Measurements from ENCODE around the gene NUP160. TPM values are rescaled to one million over a fixed set of nuclear protein-coding genes. Genes with fewer than 3 reads are reported as not detected.

Gene NUP160
- total RNA-seq, 1 experiment from 2014 or later: 89.9 TPM

DNA sequence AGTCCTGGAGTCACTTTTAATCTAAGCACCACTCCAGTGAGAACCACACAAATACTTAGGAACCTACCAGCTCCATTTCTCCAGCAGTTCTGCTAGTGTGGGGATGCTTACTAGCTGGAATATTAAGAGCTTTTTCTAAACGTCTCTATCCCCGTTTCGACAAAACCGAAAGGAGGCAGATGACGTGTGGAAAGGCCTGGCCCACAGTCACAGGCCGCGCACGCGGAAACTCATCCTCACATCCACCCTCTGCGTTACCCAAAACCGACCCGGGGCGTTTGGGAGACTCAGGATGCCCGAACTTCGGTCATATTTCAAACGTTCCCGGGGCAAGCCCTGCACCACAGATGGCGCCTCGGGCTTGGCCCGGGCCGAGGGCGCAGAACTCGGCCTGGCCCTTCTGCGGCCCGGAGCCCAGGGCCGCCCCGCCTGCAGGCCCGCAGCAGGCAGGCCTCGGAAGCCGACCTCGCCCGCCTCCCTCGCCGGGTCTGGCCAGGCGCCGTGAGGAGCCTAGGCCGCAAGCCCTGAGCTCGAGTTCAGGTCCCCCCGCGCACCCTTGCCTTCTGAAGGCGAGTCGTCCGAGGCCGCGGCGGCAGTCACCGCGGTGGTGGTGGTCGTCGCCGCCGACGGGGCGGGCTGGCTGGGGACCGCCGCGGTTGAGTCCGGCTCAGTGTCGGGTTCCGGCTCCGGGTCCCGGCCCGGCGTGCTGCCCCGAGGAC lies 81.5 kb downstream of the NUP160 start (continued):
- TF ChIP-seq ZNF138 (CRISPR knock-in tag; conservative IDR thresholded peaks at IDR 0.05): no peak
- TF ChIP-seq SOX15 (CRISPR knock-in tag; IDR thresholded peaks at IDR 0.05): no peak
- TF ChIP-seq, protein P1, sequence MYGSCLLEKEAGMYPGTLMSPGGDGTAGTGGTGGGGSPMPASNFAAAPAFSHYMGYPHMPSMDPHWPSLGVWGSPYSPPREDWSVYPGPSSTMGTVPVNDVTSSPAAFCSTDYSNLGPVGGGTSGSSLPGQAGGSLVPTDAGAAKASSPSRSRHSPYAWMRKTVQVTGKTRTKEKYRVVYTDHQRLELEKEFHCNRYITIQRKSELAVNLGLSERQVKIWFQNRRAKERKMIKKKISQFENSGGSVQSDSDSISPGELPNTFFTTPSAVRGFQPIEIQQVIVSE (CRISPR knock-in tag; IDR thresholded peaks at IDR 0.05; ENCODE audit: borderline replicate concordance): no peak
- TF ChIP-seq, protein P2, sequence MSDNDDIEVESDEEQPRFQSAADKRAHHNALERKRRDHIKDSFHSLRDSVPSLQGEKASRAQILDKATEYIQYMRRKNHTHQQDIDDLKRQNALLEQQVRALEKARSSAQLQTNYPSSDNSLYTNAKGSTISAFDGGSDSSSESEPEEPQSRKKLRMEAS (CRISPR knock-in tag; IDR thresholded peaks at IDR 0.05): no peak
- TF ChIP-seq, protein P3, sequence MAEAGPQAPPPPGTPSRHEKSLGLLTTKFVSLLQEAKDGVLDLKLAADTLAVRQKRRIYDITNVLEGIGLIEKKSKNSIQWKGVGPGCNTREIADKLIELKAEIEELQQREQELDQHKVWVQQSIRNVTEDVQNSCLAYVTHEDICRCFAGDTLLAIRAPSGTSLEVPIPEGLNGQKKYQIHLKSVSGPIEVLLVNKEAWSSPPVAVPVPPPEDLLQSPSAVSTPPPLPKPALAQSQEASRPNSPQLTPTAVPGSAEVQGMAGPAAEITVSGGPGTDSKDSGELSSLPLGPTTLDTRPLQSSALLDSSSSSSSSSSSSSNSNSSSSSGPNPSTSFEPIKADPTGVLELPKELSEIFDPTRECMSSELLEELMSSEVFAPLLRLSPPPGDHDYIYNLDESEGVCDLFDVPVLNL (CRISPR knock-in tag; IDR thresholded peaks at IDR 0.05; ENCODE audit: borderline replicate concordance, low read depth): peak; percentile 88
- TF ChIP-seq GABPB1 (CRISPR knock-in tag; IDR thresholded peaks at IDR 0.05): no peak
- no peak for TF ChIP-seq JAZF1 (CRISPR knock-in tag; IDR thresholded peaks at IDR 0.05)
- 0 out of 2 replicates have a peak, but pooled peaks have one; percentile 30 for TF ChIP-seq ETV6 (CRISPR knock-in tag; IDR thresholded peaks at IDR 0.05)
- no peak for TF ChIP-seq MYBL2 (CRISPR knock-in tag; IDR thresholded peaks at IDR 0.05)
- TF ChIP-seq ZNF219 (CRISPR knock-in tag; IDR thresholded peaks at IDR 0.05; ENCODE audit: borderline replicate concordance): peak; percentile 70; the same call in 1 of the 2 replicates
- no peak for TF ChIP-seq TEAD1 (CRISPR knock-in tag; IDR thresholded peaks at IDR 0.05)
- TF ChIP-seq OVOL2 (CRISPR knock-in tag; IDR thresholded peaks at IDR 0.05; ENCODE audit: borderline replicate concordance): no peak
- peak; percentile 70; the same call in 1 of the 2 replicates for TF ChIP-seq TP53 (CRISPR knock-in tag; IDR thresholded peaks at IDR 0.05)
- TF ChIP-seq, protein P4, sequence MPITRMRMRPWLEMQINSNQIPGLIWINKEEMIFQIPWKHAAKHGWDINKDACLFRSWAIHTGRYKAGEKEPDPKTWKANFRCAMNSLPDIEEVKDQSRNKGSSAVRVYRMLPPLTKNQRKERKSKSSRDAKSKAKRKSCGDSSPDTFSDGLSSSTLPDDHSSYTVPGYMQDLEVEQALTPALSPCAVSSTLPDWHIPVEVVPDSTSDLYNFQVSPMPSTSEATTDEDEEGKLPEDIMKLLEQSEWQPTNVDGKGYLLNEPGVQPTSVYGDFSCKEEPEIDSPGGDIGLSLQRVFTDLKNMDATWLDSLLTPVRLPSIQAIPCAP (CRISPR knock-in tag; IDR thresholded peaks at IDR 0.05): no peak; the same call in 1 of the 2 replicates
- no peak for TF ChIP-seq NFYB (CRISPR knock-in tag; conservative IDR thresholded peaks at IDR 0.05; ENCODE audit: low read depth)
- no peak for TF ChIP-seq MXD4 (CRISPR knock-in tag; IDR thresholded peaks at IDR 0.05; ENCODE audit: borderline replicate concordance)
- TF ChIP-seq, protein P5, sequence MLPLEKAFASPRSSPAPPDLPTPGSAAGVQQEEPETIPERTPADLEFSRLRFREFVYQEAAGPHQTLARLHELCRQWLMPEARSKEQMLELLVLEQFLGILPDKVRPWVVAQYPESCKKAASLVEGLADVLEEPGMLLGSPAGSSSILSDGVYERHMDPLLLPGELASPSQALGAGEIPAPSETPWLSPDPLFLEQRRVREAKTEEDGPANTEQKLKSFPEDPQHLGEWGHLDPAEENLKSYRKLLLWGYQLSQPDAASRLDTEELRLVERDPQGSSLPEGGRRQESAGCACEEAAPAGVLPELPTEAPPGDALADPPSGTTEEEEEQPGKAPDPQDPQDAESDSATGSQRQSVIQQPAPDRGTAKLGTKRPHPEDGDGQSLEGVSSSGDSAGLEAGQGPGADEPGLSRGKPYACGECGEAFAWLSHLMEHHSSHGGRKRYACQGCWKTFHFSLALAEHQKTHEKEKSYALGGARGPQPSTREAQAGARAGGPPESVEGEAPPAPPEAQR (CRISPR knock-in tag; IDR thresholded peaks at IDR 0.05): no peak
- TF ChIP-seq, protein P6, sequence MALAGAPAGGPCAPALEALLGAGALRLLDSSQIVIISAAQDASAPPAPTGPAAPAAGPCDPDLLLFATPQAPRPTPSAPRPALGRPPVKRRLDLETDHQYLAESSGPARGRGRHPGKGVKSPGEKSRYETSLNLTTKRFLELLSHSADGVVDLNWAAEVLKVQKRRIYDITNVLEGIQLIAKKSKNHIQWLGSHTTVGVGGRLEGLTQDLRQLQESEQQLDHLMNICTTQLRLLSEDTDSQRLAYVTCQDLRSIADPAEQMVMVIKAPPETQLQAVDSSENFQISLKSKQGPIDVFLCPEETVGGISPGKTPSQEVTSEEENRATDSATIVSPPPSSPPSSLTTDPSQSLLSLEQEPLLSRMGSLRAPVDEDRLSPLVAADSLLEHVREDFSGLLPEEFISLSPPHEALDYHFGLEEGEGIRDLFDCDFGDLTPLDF (CRISPR knock-in tag; IDR thresholded peaks at IDR 0.05): no peak
- no peak for TF ChIP-seq ZNF396 (CRISPR knock-in tag; IDR thresholded peaks at IDR 0.05; ENCODE audit: borderline replicate concordance)
- TF ChIP-seq, protein P7, sequence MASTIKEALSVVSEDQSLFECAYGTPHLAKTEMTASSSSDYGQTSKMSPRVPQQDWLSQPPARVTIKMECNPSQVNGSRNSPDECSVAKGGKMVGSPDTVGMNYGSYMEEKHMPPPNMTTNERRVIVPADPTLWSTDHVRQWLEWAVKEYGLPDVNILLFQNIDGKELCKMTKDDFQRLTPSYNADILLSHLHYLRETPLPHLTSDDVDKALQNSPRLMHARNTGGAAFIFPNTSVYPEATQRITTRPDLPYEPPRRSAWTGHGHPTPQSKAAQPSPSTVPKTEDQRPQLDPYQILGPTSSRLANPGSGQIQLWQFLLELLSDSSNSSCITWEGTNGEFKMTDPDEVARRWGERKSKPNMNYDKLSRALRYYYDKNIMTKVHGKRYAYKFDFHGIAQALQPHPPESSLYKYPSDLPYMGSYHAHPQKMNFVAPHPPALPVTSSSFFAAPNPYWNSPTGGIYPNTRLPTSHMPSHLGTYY (CRISPR knock-in tag; IDR thresholded peaks at IDR 0.05): no peak
- TF ChIP-seq, protein P8, sequence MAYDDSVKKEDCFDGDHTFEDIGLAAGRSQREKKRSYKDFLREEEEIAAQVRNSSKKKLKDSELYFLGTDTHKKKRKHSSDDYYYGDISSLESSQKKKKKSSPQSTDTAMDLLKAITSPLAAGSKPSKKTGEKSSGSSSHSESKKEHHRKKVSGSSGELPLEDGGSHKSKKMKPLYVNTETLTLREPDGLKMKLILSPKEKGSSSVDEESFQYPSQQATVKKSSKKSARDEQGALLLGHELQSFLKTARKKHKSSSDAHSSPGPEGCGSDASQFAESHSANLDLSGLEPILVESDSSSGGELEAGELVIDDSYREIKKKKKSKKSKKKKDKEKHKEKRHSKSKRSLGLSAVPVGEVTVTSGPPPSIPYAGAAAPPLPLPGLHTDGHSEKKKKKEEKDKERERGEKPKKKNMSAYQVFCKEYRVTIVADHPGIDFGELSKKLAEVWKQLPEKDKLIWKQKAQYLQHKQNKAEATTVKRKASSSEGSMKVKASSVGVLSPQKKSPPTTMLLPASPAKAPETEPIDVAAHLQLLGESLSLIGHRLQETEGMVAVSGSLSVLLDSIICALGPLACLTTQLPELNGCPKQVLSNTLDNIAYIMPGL (CRISPR knock-in tag; IDR thresholded peaks at IDR 0.05): peak; percentile 87
- TF ChIP-seq RORB (CRISPR knock-in tag; IDR thresholded peaks at IDR 0.05): no peak
- TF ChIP-seq TCF7 (CRISPR knock-in tag; IDR thresholded peaks at IDR 0.05; ENCODE audit: low read depth): peak; percentile 95
- no peak for TF ChIP-seq NR1H2 (CRISPR knock-in tag; IDR thresholded peaks at IDR 0.05)
- TF ChIP-seq SMAD3 (CRISPR knock-in tag; IDR thresholded peaks at IDR 0.05; ENCODE audit: borderline replicate concordance): peak; percentile 71; the same call in 1 of the 2 replicates
- no peak for TF ChIP-seq HMGA2 (CRISPR knock-in tag; IDR thresholded peaks at IDR 0.05)
- no peak for TF ChIP-seq GRHL2 (CRISPR knock-in tag; IDR thresholded peaks at IDR 0.05; ENCODE audit: insufficient replicate concordance, severe bottlenecking)
- TF ChIP-seq ELF4 (CRISPR knock-in tag; IDR thresholded peaks at IDR 0.05; ENCODE audit: low read depth): peak; percentile 82; the same call in 1 of the 2 replicates
- TF ChIP-seq NR2C2 (CRISPR knock-in tag; IDR thresholded peaks at IDR 0.05): peak; percentile 55; the same call in 1 of the 2 replicates
